T-helper 2 cell (primary cell): ENCODE data around the gene ZNF195.
"Not testable (repeated sequence)": the region's sequence is repeated elsewhere in the genome, so short reads cannot be mapped to it uniquely, and the experiment has no call there.

Experiments
- DNase-seq, 5 experiments: peaks; one replicate each; pipeline versions ENCODE4 v3.0.0 to v3.0.0-alpha.2; 2012 to 2022

The ZNF195 gene

DNA sequence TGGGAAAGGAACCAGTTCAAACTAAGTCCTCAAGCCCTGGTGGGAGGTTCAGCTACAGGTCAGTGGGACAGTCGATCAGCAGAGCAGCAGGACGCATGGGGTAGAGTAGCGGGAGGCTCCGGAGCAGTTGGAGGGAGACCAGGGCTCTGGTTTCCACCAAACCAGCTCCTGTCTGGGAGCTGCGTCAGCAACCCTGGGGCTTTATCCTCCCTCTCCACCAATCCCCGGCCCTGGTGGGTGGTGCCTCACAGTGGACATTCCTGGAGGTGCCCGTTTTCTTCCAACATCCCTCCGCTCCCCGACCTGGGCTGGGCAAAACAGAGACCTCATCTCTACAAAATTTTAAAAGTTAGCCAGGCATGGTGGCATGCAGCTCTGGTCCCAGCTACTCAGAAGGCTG lies 32.4 kb downstream of the ZNF195 start:
- DNase-seq: no peak

DNA sequence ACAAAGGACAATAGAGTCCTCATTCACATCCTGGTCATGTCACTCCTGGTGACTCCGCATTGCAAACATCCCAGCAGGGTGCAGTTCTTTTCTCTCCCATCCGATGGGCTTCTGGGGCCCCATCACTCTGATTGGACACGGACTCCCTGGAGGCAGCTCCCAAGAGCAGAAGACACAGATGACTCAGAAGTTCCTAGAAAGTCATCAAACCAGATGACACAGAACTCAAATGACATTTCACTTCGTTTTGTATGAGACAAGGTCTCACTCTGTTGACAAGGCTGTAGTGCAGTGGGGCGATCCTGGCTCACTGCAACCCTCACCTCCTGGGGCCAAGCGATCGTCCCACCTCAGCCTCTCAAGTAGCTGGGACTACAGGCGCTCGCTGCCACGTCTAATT lies 33.2 kb downstream of the ZNF195 start:
- no peak for DNase-seq

DNA sequence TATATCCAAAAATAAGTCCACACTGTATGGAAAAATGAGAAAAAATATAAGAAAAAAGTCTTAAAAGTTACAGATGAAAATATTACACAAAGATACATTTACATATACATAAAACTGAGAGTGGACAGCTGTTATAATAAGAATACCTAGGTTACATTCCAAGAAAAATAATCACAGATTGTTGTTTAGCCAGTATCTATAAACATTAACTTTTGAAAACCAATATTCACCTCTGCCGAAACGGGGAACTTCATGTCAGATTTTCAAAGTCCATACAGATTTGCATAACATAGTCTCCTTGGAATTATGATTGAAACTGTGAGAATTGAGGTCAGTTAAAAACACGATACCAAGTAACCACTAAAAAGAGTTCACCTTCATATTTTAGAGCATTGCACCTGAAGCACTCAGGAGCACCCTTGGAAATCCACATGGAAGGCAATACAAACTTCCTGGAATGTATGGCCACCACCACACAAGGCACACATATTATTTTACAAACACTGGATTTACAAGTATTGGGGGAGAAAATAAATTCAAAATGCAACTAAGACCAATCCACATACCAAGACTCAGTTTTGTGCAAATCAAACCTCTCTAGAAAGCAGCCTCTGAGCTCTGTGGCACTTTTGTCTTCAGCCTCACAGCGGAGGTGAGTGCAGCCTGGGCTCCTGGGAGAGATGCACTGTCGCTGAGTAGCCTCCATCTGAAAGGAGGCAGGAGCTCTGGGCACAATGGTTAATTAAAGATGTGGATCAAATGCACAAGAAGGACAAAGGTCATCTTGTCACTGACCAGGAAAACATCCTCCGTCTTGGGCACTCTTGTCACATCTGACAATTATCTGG lies 34.4 kb downstream of the ZNF195 start:
- no peak for DNase-seq

- DNase-seq: no peak
These were observed 36.2 kb downstream of the ZNF195 start for GRCh38 chr11:3342709-3343108.

DNA sequence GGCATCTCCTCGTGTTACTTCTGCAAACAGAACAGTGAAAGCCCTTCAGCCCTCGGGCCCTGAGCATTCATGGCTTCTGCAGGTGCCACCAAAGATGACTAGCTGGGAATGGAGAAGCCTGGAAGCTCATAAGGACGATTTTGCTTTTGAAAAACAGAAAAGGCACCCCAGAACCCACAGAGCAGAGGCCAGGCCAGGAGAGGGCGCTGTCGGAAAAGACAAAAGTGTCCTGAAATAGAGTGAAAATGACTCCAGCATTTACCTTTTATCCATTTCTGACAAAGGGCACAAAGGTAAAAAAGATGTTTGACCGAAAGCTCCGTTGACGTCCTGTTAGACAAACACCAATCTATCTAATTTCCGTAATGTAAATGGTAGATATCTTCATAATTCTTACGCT lies 37.6 kb downstream of the ZNF195 start:
- DNase-seq: peak; percentile 15 to 57 (median 41)

DNA sequence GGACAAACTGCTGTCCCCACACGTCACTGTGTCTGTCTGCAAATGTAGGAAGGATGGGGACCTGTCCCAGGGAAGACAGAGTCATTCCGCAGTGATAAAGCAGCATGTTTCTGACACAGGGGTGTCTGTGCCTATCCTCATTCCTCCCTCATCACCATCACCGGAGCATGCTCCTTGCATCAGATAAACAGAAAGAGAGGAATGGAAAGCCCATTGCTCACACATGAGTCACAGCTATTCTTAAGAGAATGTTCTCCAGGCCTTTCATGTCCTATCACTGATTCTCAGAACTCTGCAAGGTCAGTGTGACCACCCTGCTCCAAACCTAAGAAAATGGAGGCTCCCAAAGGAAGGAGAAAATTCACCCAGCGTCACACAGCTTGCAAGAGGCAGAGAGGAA lies 38.9 kb downstream of the ZNF195 start:
- no peak for DNase-seq

DNA sequence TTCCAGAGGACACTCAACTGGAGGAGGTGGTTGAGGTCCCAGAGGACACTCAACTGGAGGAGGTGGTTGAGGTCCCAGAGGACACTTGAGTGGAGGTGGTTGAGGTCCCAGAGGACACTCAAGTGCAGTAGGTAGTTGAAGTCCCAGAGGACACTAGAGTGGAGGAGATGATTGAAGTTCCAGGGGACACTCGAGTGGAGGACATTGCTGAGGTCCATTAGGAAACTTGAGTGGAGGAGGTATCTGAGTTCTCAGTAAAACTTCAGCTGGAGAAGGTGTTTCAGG lies 39.7 kb downstream of the ZNF195 start:
- no peak for DNase-seq

GRCh38 chr11:3338569-3339339 lies 40.2 kb downstream of the ZNF195 start:
- no peak for DNase-seq

DNA sequence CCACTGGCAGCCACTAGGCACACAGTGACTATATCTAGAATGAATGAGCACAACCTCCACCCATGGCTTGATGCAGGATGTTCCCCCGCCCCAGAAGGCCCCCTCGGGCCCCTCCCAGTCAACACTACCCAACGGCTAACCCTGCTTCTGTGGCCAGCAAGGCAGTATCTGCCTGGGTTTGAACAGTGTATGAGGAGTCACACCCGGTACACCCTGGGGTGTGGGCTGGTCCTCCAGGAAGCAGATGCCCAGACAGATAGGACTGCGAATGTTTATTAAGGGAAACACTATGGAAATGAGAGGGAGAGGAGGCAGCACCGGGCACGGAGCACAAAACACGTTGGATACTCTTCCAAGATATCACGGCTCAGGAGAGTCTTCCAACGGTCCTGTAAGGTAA lies 42.5 kb downstream of the ZNF195 start:
- not testable (repeated sequence) for DNase-seq

- not testable (repeated sequence) for DNase-seq
These were observed 45.8 kb downstream of the ZNF195 start for GRCh38 chr11:3333157-3333556.

- not testable (repeated sequence) for DNase-seq
These were observed 47.9 kb downstream of the ZNF195 start for GRCh38 chr11:3331078-3331477.

DNA sequence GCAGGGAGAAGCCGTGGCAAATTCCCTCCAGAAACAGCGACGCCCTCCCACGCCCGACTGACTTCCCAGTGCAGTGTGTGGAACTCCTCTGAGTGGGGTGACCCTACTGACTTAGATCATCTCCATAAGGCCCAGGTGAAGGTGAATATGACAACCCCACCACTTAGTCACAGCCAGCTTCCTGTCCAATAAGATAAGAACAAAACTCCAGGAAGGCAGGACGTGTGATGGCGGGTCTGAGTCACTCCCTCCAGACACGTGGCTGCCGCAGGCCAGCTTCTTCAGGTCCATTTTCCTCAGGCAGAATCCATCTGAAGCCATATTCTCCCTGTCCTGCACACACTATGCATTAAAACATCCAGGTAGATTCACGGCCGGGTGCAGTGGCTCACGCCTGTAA lies 48.9 kb downstream of the ZNF195 start:
- DNase-seq: not testable (repeated sequence)

DNA sequence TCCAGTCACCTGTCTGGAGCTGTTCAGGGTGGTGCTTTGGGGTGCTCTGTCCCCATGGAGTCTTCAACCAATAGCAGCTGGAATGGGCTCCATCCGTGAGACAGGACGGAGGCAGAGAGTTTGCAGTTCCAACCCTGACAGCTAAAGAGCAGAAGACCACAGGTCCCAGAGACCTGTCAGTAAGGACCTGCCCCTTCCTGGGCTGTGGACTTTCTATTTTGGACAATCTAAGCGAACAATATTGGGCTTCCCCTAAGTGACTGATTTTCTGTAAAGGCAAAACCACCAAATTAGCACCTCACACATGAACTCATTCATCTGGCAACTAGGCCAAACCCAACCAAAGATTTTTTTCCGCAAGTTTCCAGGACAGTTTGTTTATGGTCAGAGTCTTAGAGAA lies 50.4 kb downstream of the ZNF195 start:
- not testable (repeated sequence) for DNase-seq

- DNase-seq: not testable (repeated sequence)
These were observed 52.5 kb downstream of the ZNF195 start for GRCh38 chr11:3326450-3326849.

DNA sequence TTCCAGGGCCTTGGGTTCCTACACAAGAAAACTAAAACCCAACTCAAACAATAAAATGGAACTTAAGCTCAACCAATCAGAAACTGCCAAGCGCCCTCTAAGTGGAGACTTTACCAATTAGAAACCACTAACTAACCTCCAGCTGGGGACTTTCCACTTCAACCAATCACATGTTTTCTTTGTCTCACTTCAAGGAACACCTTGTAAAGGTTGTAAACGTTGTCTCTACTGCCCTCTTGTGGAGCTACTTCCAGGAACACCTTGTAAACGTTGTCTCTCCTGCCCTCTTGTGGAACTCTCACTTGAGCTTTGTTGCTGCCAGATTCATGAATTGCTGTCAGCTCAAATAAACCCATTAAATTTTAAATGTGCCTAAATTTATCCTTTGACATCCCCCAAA lies 54.2 kb downstream of the ZNF195 start:
- DNase-seq: not testable (repeated sequence)
